Psoas muscle (tissue), 8 donors: ENCODE results near the gene LRTM2. TPM values are rescaled to one million over a fixed set of nuclear protein-coding genes. Genes with fewer than 3 reads are reported as not detected.

Source experiments
- ATAC-seq, 4 donors: fragments of 200-7000 bp; cut with Tn5 transposase; one replicate each; pipeline ENCODE4 v1.9.1; 2020; ENCODE audit warnings: moderate library complexity in 3 of 4, mild to moderate bottlenecking in 2 of 4
- DNase-seq, 2 donors: peaks; one replicate each; pipeline ENCODE4 v3.0.0-alpha.2; 2020
- H3K27ac ChIP-seq: fragments of 200-600 bp; one replicate; pipeline ENCODE4 v1.8.0; 2022
- H3K27me3 ChIP-seq, 3 donors: fragments of 200-600 bp in 1 of 3; one replicate each; pipeline versions ENCODE4 v1.6.1 to v1.8.0; 2013 to 2022; ENCODE audit warnings: low read length in 2 of 3, mild to moderate bottlenecking in 2 of 3, moderate library complexity in 1 of 3; ENCODE audit not compliant: insufficient read depth in 3 of 3
- H3K36me3 ChIP-seq, 2 donors: fragments of 200-600 bp in 1 of 2; one replicate each; pipeline versions ENCODE4 v1.6.1 to v1.8.0; 2013 to 2022; ENCODE audit warnings: low read depth in 1 of 2, mild to moderate bottlenecking in 1 of 2, moderate library complexity in 1 of 2; ENCODE audit not compliant: insufficient read depth in 1 of 2
- H3K4me1 ChIP-seq: fragments of 200-600 bp; one replicate; pipeline ENCODE4 v1.8.0; 2022
- H3K4me3 ChIP-seq: fragments of 200-600 bp; one replicate; pipeline ENCODE4 v1.8.0; 2022; ENCODE audit warnings: mild to moderate bottlenecking
- H3K9me3 ChIP-seq: fragments of 200-600 bp; one replicate; pipeline ENCODE4 v1.8.0; 2022
- WGBS, 3 donors: extraction: QIAGEN DNeasy Blood & Tissue Kit; methylation state at CpG; one replicate each; pipeline versions ENCODE4 v1.1.6 to v1.1.7; 2013; 5-methylcytosine and 5-hydroxymethylcytosine counted together
- intact Hi-C, 2 donors: fragments of 100-400 bp; cut with DNase I; formaldehyde crosslinking; loops; one replicate each; pipeline versions ENCODE4 v1.11.0 to v1.14.2; 2022
- long read RNA-seq, 2 donors: library from polyadenylated mRNA; unstranded; transcript quantifications; one replicate each; pipeline ENCODE4 v2.0.0, GENCODE V29; 2021
- polyA plus RNA-seq, 3 donors: library from polyadenylated mRNA; stranded (reverse); fragments of 200-250 nt; gene quantifications; one replicate each; pipeline ENCODE4 v1.2.3, GENCODE V29; 2013
- total RNA-seq, 4 donors: library from RNA; stranded (reverse); fragmentation: NEBNext Ultra II Directional in 2 of 4; extraction: Animal tissue kit (Norgen Biotek cat#: 25700) in 2 of 4; gene quantifications; one replicate each; pipeline versions ENCODE4 v1.2.1 to v1.2.4, GENCODE V29; 2021 to 2023
- TF ChIP-seq, protein P1 (sequence below): fragments of 200-600 bp; IDR thresholded peaks from one replicate; pipeline ENCODE4 v1.8.0; 2022; ENCODE audit warnings: antibody characterized with exemption
- donor health status: healthy with polysubstance abuse.
- donor health status: DM: no; HTN: no; CAD: no; lungs with moderate emphysema.
- donor health status: Bipolar disorder and iron deficiency.
- donor health status: healthy.
- donor health status: DM: yes; HTN: yes; CAD: no.
- donor health status: DM: no; HTN: no; CAD: no.
- donor health status: DM: no; HTN: no; CAD: no.
- donor health status: DM: yes; HTN: yes; CAD: no.

Gene LRTM2
- not detected for total RNA-seq
- polyA plus RNA-seq: not detected
- long read RNA-seq, donor 1: 0 reads
- long read RNA-seq, donor 2: 0 reads

DNA sequence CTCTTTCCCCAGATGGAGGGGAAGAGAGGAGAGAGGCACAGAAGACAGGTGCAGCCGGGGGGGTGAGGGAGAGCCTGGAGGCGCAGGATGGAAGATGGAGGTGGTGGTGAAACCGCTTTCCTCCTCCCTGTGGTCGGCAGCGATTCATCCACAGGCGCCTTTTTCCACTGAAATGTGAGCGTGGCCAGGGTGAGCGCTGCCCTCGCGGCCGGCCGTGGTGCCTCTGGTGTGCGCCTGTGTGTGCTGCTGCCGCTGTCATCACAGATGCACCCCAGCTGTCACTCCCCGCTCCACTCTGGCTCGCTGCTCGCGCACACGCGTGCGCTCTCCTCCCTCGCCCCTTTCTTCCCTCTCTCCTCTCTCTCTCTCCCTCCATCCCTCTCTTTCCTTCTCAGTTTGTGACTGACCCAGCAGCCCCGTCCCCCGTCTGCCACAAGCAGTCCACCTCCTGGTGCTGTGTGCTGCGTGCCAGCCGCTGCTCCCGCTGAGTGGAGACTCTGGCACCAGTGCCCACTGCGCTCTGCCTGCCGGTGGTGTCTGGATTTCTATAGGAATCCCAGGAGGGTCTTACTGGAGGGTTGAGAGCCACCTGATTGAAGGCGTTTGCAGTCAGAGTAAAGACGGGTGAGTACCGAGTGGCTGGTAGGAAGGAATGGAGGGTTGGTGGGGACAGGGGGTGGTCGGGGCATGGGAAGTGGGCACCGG lies at the start of gene LRTM2:
Gene LRTM2, plus strand, starts transcription at position 375 of the 705 bp plus-strand sequence. CDS start 7,584 bp downstream, outside the sequence.
- H3K27me3 ChIP-seq: peaks cover 0 to 49% (median 22%) of the 10 kb centered on the region in 3 donors
- no peak for DNase-seq
- peak in 2 of 4 donors; percentile 27 to 34 for ATAC-seq
- no peaks in the 10 kb centered on the region for H3K4me1 ChIP-seq
- TF ChIP-seq, protein P1, sequence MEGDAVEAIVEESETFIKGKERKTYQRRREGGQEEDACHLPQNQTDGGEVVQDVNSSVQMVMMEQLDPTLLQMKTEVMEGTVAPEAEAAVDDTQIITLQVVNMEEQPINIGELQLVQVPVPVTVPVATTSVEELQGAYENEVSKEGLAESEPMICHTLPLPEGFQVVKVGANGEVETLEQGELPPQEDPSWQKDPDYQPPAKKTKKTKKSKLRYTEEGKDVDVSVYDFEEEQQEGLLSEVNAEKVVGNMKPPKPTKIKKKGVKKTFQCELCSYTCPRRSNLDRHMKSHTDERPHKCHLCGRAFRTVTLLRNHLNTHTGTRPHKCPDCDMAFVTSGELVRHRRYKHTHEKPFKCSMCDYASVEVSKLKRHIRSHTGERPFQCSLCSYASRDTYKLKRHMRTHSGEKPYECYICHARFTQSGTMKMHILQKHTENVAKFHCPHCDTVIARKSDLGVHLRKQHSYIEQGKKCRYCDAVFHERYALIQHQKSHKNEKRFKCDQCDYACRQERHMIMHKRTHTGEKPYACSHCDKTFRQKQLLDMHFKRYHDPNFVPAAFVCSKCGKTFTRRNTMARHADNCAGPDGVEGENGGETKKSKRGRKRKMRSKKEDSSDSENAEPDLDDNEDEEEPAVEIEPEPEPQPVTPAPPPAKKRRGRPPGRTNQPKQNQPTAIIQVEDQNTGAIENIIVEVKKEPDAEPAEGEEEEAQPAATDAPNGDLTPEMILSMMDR: no peak
- intact Hi-C loops: no loop called here
- no peak within 1 kb of the TSS for H3K4me3 ChIP-seq
- WGBS, 3 donors: 7 to 13% (median 7%) methylated on average over 25 to 34 of the region's 34 CpGs
- no peak within 1 kb of the TSS for H3K27ac ChIP-seq
- no peaks in the 10 kb centered on the region for H3K9me3 ChIP-seq
- H3K36me3 ChIP-seq: no peaks in the 10 kb centered on the region

DNA sequence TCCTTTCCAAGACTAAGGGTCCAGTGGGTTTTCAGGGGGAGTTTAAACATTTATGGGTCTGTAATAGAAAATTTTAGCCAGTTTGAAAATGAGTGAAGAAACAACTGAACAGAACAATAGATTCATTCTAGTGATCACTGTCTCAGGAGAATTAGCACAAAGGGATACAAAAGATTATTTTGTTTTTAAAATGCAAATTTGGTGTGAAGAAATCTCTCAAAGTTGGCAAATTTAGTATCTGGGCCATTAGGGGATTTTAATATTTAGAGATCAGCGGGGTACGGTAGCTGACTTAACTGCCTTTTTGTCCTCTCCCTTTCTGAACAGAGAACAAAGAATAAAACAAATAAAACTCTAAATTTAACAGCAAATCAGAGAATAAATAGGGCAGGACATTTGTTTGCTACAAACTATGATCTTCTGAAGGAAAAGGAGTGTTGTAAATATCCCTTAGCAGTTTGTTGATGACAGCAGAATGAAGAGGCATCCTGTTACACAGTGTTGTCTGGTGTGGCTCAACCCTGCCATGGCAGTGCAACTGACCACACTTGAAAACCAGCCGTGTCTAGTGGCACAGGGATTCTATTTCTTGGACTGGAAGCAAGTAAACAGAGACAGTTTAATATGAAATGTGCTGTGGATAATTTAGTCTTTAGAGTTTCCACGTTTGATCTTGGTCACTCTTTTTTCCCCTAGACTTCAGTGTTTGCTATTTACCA lies 46.3 kb upstream of the LRTM2 start:
- no peaks in the 10 kb centered on the region for H3K9me3 ChIP-seq
- H3K27ac ChIP-seq: peak overlapping the region; percentile 81
- TF ChIP-seq, protein P1: no peak
- intact Hi-C loops: loop anchor here in 1 of 2 donors (2.0 kb wide), 1 partner anchor 83 kb away; the partner anchor contains the start of gene ADIPOR2
- peak in 1 of 2 donors; percentile 67 for DNase-seq
- H3K27me3 ChIP-seq: no peaks in the 10 kb centered on the region
- WGBS, 3 donors: 21 to 40% (median 29%) methylated on average over 4 of the region's 4 CpGs
- H3K36me3 ChIP-seq: peaks cover 0 to 12% of the 10 kb centered on the region in 2 donors
- H3K4me1 ChIP-seq: peaks cover 41% of the 10 kb centered on the region
- peak; percentile 94 to 96 (median 95) for ATAC-seq
- peak overlapping the region; percentile 45 for H3K4me3 ChIP-seq

DNA sequence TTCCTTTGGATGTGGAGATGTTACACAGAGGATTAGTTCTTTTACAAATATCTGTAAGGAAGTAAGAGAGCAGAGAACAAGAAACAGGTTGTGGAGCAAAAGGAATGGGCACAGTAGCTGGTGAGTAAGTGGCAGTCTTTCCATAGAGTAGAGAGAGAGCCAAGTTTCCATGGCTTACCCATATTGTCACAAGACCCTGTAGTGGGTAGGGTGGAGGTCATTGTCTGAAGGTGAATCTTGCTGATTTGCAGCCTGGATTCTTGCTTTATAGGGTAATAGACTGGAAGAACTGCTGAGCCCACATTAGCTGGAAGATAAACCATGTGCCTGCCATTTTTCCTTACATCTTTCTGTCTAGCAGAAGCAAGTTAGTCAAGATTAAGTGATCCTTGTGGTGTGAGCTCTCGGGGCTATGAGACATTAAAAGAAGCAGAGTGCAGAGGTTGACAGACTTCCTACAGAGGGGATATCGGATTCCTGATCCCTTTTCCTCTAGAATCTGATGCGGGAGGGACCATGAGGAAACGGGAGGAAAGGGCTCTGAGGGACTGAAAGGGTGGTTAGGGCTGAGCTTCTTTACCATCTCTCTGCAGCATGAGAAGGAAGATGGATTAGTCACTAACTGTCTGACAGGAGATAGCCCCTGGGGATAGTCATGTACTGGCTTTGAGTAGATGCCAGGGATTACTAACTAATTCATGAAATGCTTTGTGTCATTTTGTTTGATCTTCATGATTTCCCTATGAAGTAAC lies 44.0 kb upstream of the LRTM2 start:
- ATAC-seq (peak; percentile 61 to 73 (median 66)), DNase-seq (no peak)
- Histone ChIP-seq H3K27me3 (no peaks in the 10 kb centered on the region), H3K27ac (peak overlapping the region; percentile 32), H3K4me1 (peaks cover 46% of the 10 kb centered on the region), H3K36me3 (peaks cover 3 to 21% of the 10 kb centered on the region in 2 donors), H3K4me3 (no peak overlapping the region), H3K9me3 (no peaks in the 10 kb centered on the region)
- TF ChIP-seq, protein P1: no peak
- intact Hi-C loops: no loop called here
- WGBS, 3 donors: 39 to 58% (median 52%) methylated on average over 4 of the region's 4 CpGs

DNA sequence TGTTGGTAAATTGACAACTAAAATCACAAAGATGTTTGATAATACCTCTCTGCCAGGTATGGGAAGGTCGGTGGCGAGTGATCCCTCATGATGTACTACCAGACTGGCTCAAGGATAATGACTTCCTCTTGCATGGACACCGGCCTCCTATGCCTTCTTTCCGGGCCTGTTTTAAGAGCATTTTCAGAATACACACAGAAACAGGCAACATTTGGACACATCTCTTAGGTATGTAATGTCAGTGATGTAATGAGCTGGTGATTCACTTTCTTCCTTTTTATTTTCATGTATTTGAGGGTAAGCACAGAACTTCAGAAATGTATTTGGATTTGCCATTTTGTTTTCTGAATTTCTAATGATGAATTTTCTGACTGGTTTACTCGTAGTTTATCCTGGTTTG lies 42.6 kb upstream of the LRTM2 start:
- H3K9me3 ChIP-seq: no peaks in the 10 kb centered on the region

More for the DNA sequence above, 42.6 kb upstream of the LRTM2 start:
- intact Hi-C loops: no loop called here
- TF ChIP-seq, protein P1: no peak
- H3K36me3 ChIP-seq: peaks cover 3 to 21% of the 10 kb centered on the region in 2 donors
- peaks cover 55% of the 10 kb centered on the region for H3K4me1 ChIP-seq
- DNase-seq (no peak), ATAC-seq (no peak)
- no peaks in the 10 kb centered on the region for H3K27me3 ChIP-seq
- 94 to 96% (median 95%) methylated on average over 5 of the region's 5 CpGs for WGBS, 3 donors
- H3K4me3 ChIP-seq: no peak overlapping the region
- H3K27ac ChIP-seq: peak overlapping the region; percentile 32
